Common myeloid progenitor, CD34-positive (primary cell): ENCODE data around the gene GCGR.

Experiments used
- CTCF ChIA-PET: fragments of 350-600 bp; sonication (Branson Sonifier 250); formaldehyde crosslinking; loops from one replicate; lab custom pipeline; 2021; ENCODE audit warnings: antibody characterized with exemption; lab: Charles Lee
- POLR2A ChIA-PET: fragments of 350-600 bp; sonication (Branson Sonifier 250); formaldehyde crosslinking; loops from one replicate; lab custom pipeline; 2021; ENCODE audit warnings: antibody characterized with exemption; lab: Charles Lee
- DNase-seq, 3 donors: peaks; one replicate each; pipeline versions ENCODE4 v3.0.0 to v3.0.0-alpha.2; 2013
- H3K27ac ChIP-seq, 2 experiments: 1 replicate in 1 of 2; 2 replicates in 1 of 2; pipeline ENCODE4 v1.7.0; 2013; ENCODE audit warnings: inconsistent platforms in 2 of 2, low read length in 2 of 2, mild to moderate bottlenecking in 2 of 2, low read depth in 1 of 2, moderate library complexity in 1 of 2; ENCODE audit not compliant: severe bottlenecking in 2 of 2, insufficient read depth in 1 of 2, poor library complexity in 1 of 2
- H3K27me3 ChIP-seq, 5 experiments: replicated peaks in 2 of 5; 1 replicate in 3 of 5; 2 replicates in 2 of 5; pipeline versions ENCODE4 v1.6.1 to v1.7.0; 2013; ENCODE audit warnings: low read length in 4 of 5, mild to moderate bottlenecking in 2 of 5, moderate library complexity in 2 of 5, inconsistent platforms in 1 of 5; ENCODE audit not compliant: insufficient read depth in 5 of 5, control insufficient read depth in 4 of 5
- H3K36me3 ChIP-seq, 4 experiments: 1 replicate in 2 of 4; 2 replicates in 2 of 4; pipeline versions ENCODE4 v1.6.1 to v1.7.0; 2013; ENCODE audit warnings: low read length in 3 of 4, control low read depth in 1 of 4, mild to moderate bottlenecking in 1 of 4; ENCODE audit not compliant: control insufficient read depth in 4 of 4, insufficient read depth in 4 of 4
- H3K4me1 ChIP-seq, 4 experiments: 1 replicate in 3 of 4; 2 replicates in 1 of 4; pipeline versions ENCODE4 v1.6.1 to v1.7.1; 2013; ENCODE audit warnings: low read length in 3 of 4, mild to moderate bottlenecking in 3 of 4, control low read depth in 1 of 4, inconsistent platforms in 1 of 4, moderate library complexity in 1 of 4; ENCODE audit not compliant: control insufficient read depth in 4 of 4, insufficient read depth in 4 of 4; ENCODE audit errors: control extremely low read depth in 1 of 4
- H3K4me3 ChIP-seq, 7 experiments: 1 replicate in 4 of 7; 2 replicates in 3 of 7; pipeline versions ENCODE4 v1.5.1 to v1.7.0; 2013; ENCODE audit warnings: mild to moderate bottlenecking in 7 of 7, low read length in 6 of 7, moderate library complexity in 6 of 7, inconsistent platforms in 2 of 7, low read depth in 2 of 7, control low read depth in 1 of 7; ENCODE audit not compliant: insufficient read depth in 4 of 7, control insufficient read depth in 1 of 7; ENCODE audit errors: extremely low read depth in 1 of 7
- H3K9me3 ChIP-seq, 5 experiments: 1 replicate in 4 of 5; 2 replicates in 1 of 5; pipeline versions ENCODE4 v1.6.1 to v1.7.1; 2013; ENCODE audit warnings: low read length in 4 of 5, mild to moderate bottlenecking in 2 of 5, inconsistent platforms in 1 of 5, low read depth in 1 of 5, moderate library complexity in 1 of 5; ENCODE audit not compliant: control insufficient read depth in 4 of 5, insufficient read depth in 2 of 5; ENCODE audit errors: control extremely low read depth in 1 of 5
- WGBS: methylation state at CpG from one replicate; pipeline ENCODE4 v1.1.5; 2013; ENCODE audit not compliant: insufficient coverage; 5-methylcytosine and 5-hydroxymethylcytosine counted together

Gene GCGR

GRCh38 chr17:81849457-81849856 is 45.5 kb downstream of the GCGR start:
- Histone ChIP-seq H3K27me3 (no peaks in the 10 kb centered on the region), H3K36me3 (peaks cover 19 to 72% (median 54%) of the 10 kb centered on the region in 4 experiments), H3K4me3 (no peak overlapping the region), H3K9me3 (no peaks in the 10 kb centered on the region), H3K4me1 (no peaks in the 10 kb centered on the region), H3K27ac (no peak overlapping the region)
- WGBS, result 96% methylated on average over 6 of the region's 12 CpGs
- DNase-seq, result no peak
- CTCF ChIA-PET, result no interaction called here
- POLR2A ChIA-PET, result interaction anchor here (0.6 kb wide), 1 partner anchor 113 kb away, joined by 4 read pairs; no protein-coding TSS in a partner anchor

DNA sequence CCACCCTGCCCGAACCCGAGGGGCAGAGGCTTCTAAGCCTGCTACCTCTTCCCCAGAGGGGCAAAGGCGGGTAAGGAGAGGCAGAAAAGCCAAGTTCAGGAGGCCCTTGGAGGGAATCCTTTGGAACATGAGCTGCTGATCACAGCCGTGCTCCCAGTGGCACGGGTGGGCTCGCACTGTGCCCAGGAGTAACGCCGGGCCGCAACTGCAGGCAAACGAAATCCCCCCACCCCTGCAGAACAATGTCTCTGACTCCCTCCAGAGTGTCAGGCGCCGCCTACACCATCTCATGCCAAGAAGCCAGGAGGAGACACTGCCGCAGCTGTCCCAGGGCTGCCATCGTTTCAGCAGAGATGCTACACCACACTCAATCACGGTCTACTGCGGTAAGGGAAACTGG is 47.5 kb downstream of the GCGR start:
- Histone ChIP-seq H3K27ac (no peak overlapping the region), H3K27me3 (no peaks in the 10 kb centered on the region), H3K4me1 (no peaks in the 10 kb centered on the region), H3K4me3 (no peak overlapping the region), H3K9me3 (no peaks in the 10 kb centered on the region), H3K36me3 (peaks cover 17 to 68% (median 48%) of the 10 kb centered on the region in 4 experiments)
- no peak for DNase-seq
- ChIA-PET POLR2A (interaction anchor here (0.7 to 1.2 kb wide), 2 partner anchors 9 to 10 kb away, joined by 3 read pairs; no protein-coding TSS in a partner anchor), CTCF (no interaction called here)
- 99% methylated on average over 12 of the region's 16 CpGs for WGBS

GRCh38 chr17:81852237-81852636 is 48.3 kb downstream of the GCGR start:
- no peak for DNase-seq
- ChIA-PET CTCF (interaction anchor here (1.3 kb wide), 1 partner anchor 117 kb away, joined by 4 read pairs; no protein-coding TSS in a partner anchor), POLR2A (interaction anchor here (0.6 to 1.2 kb wide), 3 partner anchors 9 to 330 kb away, joined by 3 to 4 read pairs (median 3); no protein-coding TSS in a partner anchor)
- Histone ChIP-seq H3K36me3 (peaks cover 9 to 60% (median 42%) of the 10 kb centered on the region in 4 experiments), H3K27me3 (no peaks in the 10 kb centered on the region), H3K4me1 (no peaks in the 10 kb centered on the region), H3K4me3 (no peak overlapping the region), H3K27ac (no peak overlapping the region), H3K9me3 (no peaks in the 10 kb centered on the region)
- WGBS, result 97% methylated on average over 11 of the region's 12 CpGs

- H3K27me3 ChIP-seq, result no peaks in the 10 kb centered on the region
- ChIA-PET CTCF (interaction anchor here (0.6 to 1.9 kb wide), 8 partner anchors 11 to 294 kb away, joined by 3 to 9 read pairs (median 3); partner anchors contain the start of genes ARL16 and HGS), POLR2A (interaction anchor here (0.6 to 1.7 kb wide), 9 partner anchors 9 to 120 kb away, joined by 3 to 5 read pairs (median 3); partner anchors contain the start of gene MCRIP1)
- no peaks in the 10 kb centered on the region for H3K9me3 ChIP-seq
- H3K27ac ChIP-seq, result no peak overlapping the region
- peaks cover 10 to 67% (median 52%) of the 10 kb centered on the region in 4 experiments for H3K36me3 ChIP-seq
- no peak for DNase-seq
- peaks cover 5 to 19% (median 16%) of the 10 kb centered on the region in 4 experiments for H3K4me1 ChIP-seq
- no peak overlapping the region for H3K4me3 ChIP-seq
- WGBS, result 96% methylated on average over 24 of the region's 29 CpGs
These were observed 51.2 kb downstream of the GCGR start for GRCh38 chr17:81854974-81855774.

DNA sequence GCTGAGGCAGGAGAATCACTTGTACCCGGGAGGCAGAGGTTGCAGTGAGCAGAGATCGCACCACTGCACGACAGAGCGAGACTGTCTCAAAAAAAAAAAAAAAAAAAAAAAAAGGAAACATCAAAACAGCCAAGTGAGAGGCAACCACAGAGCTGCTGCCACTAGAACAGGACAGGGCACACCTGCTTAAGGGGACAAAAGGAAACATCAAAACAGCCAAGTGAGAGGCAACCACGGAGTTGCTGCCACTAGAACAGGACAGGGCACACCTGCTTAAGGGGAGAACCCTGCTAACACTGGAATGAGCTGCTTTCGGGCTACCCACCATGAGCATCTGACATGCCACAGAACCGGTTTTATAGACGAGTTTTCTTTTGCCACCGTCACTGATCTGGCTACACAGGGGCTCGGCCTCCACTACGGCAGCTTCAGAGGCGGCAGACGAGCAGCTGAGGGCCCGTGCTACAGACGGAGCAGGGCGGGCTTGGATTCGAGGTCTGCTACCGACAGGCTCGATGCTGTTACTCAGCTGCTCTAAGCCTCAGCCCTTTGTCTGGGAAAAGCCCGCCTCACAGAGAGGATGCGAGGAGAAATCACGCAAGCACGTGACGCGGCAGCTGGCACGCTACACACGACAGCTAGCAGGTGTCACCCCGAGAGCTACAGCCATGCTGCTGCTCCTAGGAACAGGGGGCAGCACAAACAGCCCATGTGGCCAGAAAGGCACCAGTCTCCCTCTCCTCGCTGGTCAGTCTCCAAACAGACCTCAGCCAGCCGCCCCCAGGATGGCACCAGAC is 54.4 kb downstream of the GCGR start:
- Histone ChIP-seq H3K4me1 (peaks cover 5 to 30% (median 27%) of the 10 kb centered on the region in 4 experiments), H3K27me3 (no peaks in the 10 kb centered on the region), H3K36me3 (peaks cover 10 to 48% (median 37%) of the 10 kb centered on the region in 4 experiments), H3K27ac (peak overlapping the region in 1 of 2 experiments; percentile 95), H3K9me3 (no peaks in the 10 kb centered on the region), H3K4me3 (peak overlapping the region in 2 of 7 experiments; percentile 79 to 90)
- DNase-seq, result no peak
- WGBS, result 96% methylated on average over 26 of the region's 30 CpGs
- ChIA-PET POLR2A (interaction anchor here (1.1 to 1.8 kb wide), 2 partner anchors 9 to 10 kb away, joined by 4 read pairs; no protein-coding TSS in a partner anchor), CTCF (no interaction called here)

DNA sequence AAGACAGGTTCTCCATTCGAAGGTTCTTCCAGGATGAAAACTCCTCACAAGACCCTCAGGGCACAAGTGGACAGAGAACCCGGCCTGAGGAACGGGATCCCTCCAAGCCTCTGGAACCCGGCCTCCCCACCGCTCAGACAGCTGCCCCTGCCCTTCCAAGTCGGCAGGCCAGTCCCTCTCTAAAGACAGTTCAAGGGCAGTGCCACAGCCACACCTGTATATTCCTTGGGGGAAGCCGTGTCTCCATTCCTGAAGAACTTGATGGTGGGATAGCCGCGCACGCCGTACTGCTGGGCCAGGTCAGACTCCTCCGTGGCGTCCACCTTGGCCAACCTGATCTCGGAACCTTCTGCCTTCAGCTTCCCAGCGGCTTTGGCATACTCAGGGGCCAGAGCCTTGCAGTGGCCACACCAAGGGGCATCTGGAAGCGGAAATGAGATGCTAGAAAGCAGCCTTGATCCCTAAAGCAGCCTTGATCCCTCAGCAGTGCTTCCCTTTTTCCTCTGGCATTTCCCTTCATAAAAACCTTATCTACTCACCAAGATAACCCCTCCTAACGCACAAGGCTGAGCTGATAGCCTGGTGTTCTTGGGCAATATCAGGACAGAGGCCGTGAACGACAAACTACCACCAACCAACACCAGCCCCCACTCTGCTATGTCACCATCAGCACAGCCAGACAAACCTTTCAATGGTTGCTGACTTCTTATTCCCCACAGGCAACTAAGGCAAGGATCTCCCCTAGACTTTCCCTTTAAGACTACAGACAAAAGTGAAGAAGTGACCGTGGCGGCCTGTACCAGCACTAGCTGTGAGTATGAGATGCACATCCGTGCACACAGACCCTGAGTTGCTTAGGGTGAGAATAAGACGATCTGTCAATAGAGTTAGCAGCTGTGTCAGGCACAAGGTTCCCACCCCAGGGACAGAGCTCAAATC is 55.3 kb downstream of the GCGR start:
- Histone ChIP-seq H3K36me3 (peaks cover 12 to 44% (median 33%) of the 10 kb centered on the region in 4 experiments), H3K9me3 (no peaks in the 10 kb centered on the region), H3K27me3 (no peaks in the 10 kb centered on the region), H3K4me1 (peaks cover 5 to 30% (median 27%) of the 10 kb centered on the region in 4 experiments), H3K4me3 (peak overlapping the region; percentile 75 to 92 (median 80)), H3K27ac (peak overlapping the region; percentile 86 to 95)
- POLR2A ChIA-PET, result interaction anchor here (0.7 to 1.8 kb wide), 2 partner anchors 11 to 145 kb away, joined by 3 to 4 read pairs; no protein-coding TSS in a partner anchor
- no peak for DNase-seq
- WGBS, result 75% methylated on average over 22 of the region's 23 CpGs
- CTCF ChIA-PET, result interaction anchor here (0.8 kb wide), 1 partner anchor 10 kb away, joined by 3 read pairs; no protein-coding TSS in a partner anchor
